HG02763 (cell line): Measurements from ENCODE around the gene ADAM17.

ENCODE experiments used
- ATAC-seq: cut with Tn5 transposase; IDR thresholded peaks from one replicate; pipeline ENCODE4 v1.9.1; 2021; ENCODE audit warnings: mild to moderate bottlenecking, moderate library complexity; ENCODE audit not compliant: unreplicated experiment

ADAM17 gene

GRCh38 chr2:9474361-9475057 lies 81.1 kb downstream of the ADAM17 start, which contains the start of gene IAH1:
TSS of gene IAH1 (plus strand) at chr2:9474551. CDS start at chr2:9474567, 16 bp downstream.
- peak; percentile 73 for ATAC-seq

- peak; percentile 29 for ATAC-seq
Measured at GRCh38 chr2:9473985-9474360, 81.7 kb downstream of the ADAM17 start.

GRCh38 chr2:9473308-9473984 lies 82.2 kb downstream of the ADAM17 start:
- peak; percentile 3 for ATAC-seq

GRCh38 chr2:9472511-9472910 lies 83.1 kb downstream of the ADAM17 start:
- ATAC-seq, result no peak

GRCh38 chr2:9471206-9471605 lies 84.4 kb downstream of the ADAM17 start:
- no peak for ATAC-seq

GRCh38 chr2:9467687-9468086 lies 87.9 kb downstream of the ADAM17 start:
- no peak for ATAC-seq

- no peak for ATAC-seq
Measured at GRCh38 chr2:9466147-9466683, 89.4 kb downstream of the ADAM17 start.

- ATAC-seq, result no peak
Measured at GRCh38 chr2:9465170-9465569, 90.5 kb downstream of the ADAM17 start.

GRCh38 chr2:9463698-9464034 lies 92.0 kb downstream of the ADAM17 start:
- ATAC-seq, result no peak

- ATAC-seq, result no peak
Measured at GRCh38 chr2:9462886-9463697, 92.5 kb downstream of the ADAM17 start.

GRCh38 chr2:9462313-9462712 lies 93.3 kb downstream of the ADAM17 start:
- ATAC-seq, result no peak

- ATAC-seq, result no peak
Measured at GRCh38 chr2:9461079-9461478, 94.6 kb downstream of the ADAM17 start.

GRCh38 chr2:9460441-9461017 lies 95.1 kb downstream of the ADAM17 start:
- ATAC-seq, result no peak

- ATAC-seq, result no peak
Measured at GRCh38 chr2:9451231-9451630, 104.4 kb downstream of the ADAM17 start.

GRCh38 chr2:9445089-9445488 lies 110.5 kb downstream of the ADAM17 start:
- ATAC-seq, result no peak

GRCh38 chr2:9443526-9443925 lies 112.1 kb downstream of the ADAM17 start:
- ATAC-seq, result no peak

- ATAC-seq, result no peak
Measured at GRCh38 chr2:9441556-9441955, 114.1 kb downstream of the ADAM17 start.

GRCh38 chr2:9440058-9440727 lies 115.4 kb downstream of the ADAM17 start:
- no peak for ATAC-seq

GRCh38 chr2:9439536-9439935 lies 116.1 kb downstream of the ADAM17 start:
- ATAC-seq, result no peak
